Cortex of kidney (tissue), 1 donor: Measurements from ENCODE around the gene PRR15L.
"Not testable (repeated sequence)": the region's sequence is repeated elsewhere in the genome, so short reads cannot be mapped to it uniquely, and the experiment has no call there.

ENCODE experiments used
- DNase-seq: peaks from one replicate; lab custom pipeline; 2025; lab: John Stamatoyannopoulos, UW

PRR15L gene

GRCh38 chr17:47988445-47988844, 30.8 kb upstream of the PRR15L start:
- DNase-seq, result not testable (repeated sequence)

- no peak for DNase-seq
Measured at GRCh38 chr17:47987240-47987835, 29.7 kb upstream of the PRR15L start.

GRCh38 chr17:47986520-47986919, 28.8 kb upstream of the PRR15L start:
- no peak for DNase-seq

GRCh38 chr17:47983492-47984223, 26.0 kb upstream of the PRR15L start:
- no peak for DNase-seq

- DNase-seq, result no peak
Measured at GRCh38 chr17:47982645-47983390, 25.1 kb upstream of the PRR15L start.

GRCh38 chr17:47982091-47982617, 24.5 kb upstream of the PRR15L start:
- no peak for DNase-seq

GRCh38 chr17:47981462-47981861, 23.8 kb upstream of the PRR15L start:
- no peak for DNase-seq

- no peak for DNase-seq
Measured at GRCh38 chr17:47980541-47980940, 22.9 kb upstream of the PRR15L start.

GRCh38 chr17:47978324-47978723, 20.6 kb upstream of the PRR15L start:
- no peak for DNase-seq

- DNase-seq, result no peak
Measured at GRCh38 chr17:47975823-47976205, 18.1 kb upstream of the PRR15L start.

GRCh38 chr17:47975189-47975822, 17.6 kb upstream of the PRR15L start:
- DNase-seq, result no peak

GRCh38 chr17:47973541-47973940, 15.9 kb upstream of the PRR15L start:
- DNase-seq, result no peak

- DNase-seq, result peak; percentile 83
Measured at GRCh38 chr17:47970725-47971499, 13.2 kb upstream of the PRR15L start, which contains the start of gene CDK5RAP3. CDK5RAP3 (plus strand) TSS chr17:47971113; CDS start chr17:47971147, 34 bp downstream.

- no peak for DNase-seq
Measured at GRCh38 chr17:47969930-47970724, 12.4 kb upstream of the PRR15L start.

GRCh38 chr17:47968836-47969235, 11.2 kb upstream of the PRR15L start:
- DNase-seq, result no peak

- DNase-seq, result no peak
Measured at GRCh38 chr17:47967607-47968252, 10.0 kb upstream of the PRR15L start.

GRCh38 chr17:47966079-47966519, 8.4 kb upstream of the PRR15L start:
- DNase-seq, result no peak

- DNase-seq, result no peak
Measured at GRCh38 chr17:47964856-47965255, 7.2 kb upstream of the PRR15L start.

- DNase-seq, result no peak
Measured at GRCh38 chr17:47962901-47963300, 5.2 kb upstream of the PRR15L start.

- DNase-seq, result no peak
Measured at GRCh38 chr17:47961406-47961805, 3.7 kb upstream of the PRR15L start.
